Measurements from ENCODE around the gene DDX51.

DDX51 gene

GRCh38 chr12:132100306-132101065 lies 43.6 kb downstream of the DDX51 start:
- no peak for DNase-seq (ENCODE audit: low spot score)
- no peak for TF ChIP-seq CTCF (IDR thresholded peaks at IDR 0.05; ENCODE audit: extremely low read depth, missing control alignments)

- no peak for TF ChIP-seq CTCF (IDR thresholded peaks at IDR 0.05; ENCODE audit: extremely low read depth, missing control alignments)
- no peak for DNase-seq (ENCODE audit: low spot score)
Measured at GRCh38 chr12:132099739-132100138, 44.4 kb downstream of the DDX51 start.

- TF ChIP-seq CTCF (IDR thresholded peaks at IDR 0.05; ENCODE audit: extremely low read depth, missing control alignments): no peak
- DNase-seq (ENCODE audit: low spot score): no peak
Measured at GRCh38 chr12:132095520-132096409, 48.4 kb downstream of the DDX51 start.

GRCh38 chr12:132094269-132094891 lies 49.7 kb downstream of the DDX51 start:
- no peak for DNase-seq (ENCODE audit: low spot score)

GRCh38 chr12:132089407-132089910 lies 54.7 kb downstream of the DDX51 start:
- no peak for TF ChIP-seq CTCF (IDR thresholded peaks at IDR 0.05; ENCODE audit: extremely low read depth, missing control alignments)

More at GRCh38 chr12:132094269-132094891, 49.7 kb downstream of the DDX51 start:
- no peak for TF ChIP-seq CTCF (IDR thresholded peaks at IDR 0.05; ENCODE audit: extremely low read depth, missing control alignments)

More at GRCh38 chr12:132089407-132089910, 54.7 kb downstream of the DDX51 start:
- no peak for DNase-seq (ENCODE audit: low spot score)
